SK-N-SH treated with all-trans-retinoic acid at 6 μM for 48 hours (cell line): ENCODE measurements around the gene SPTY2D1.

Experiments
- ATAC-seq: fragments of 200-7000 bp; cut with Tn5 transposase; 3 replicates; pipeline ENCODE4 v1.9.1; 2020; ENCODE audit warnings: mild to moderate bottlenecking, moderate library complexity
- ARNTL ChIP-seq: fragments of 450-650 bp; formaldehyde crosslinking; IDR thresholded peaks from 2 replicates; pipeline ENCODE4 v1.5.0; 2020; ENCODE audit warnings: low read depth, mild to moderate bottlenecking, moderate library complexity, borderline replicate concordance
- BACH2 ChIP-seq: fragments of 250-450 bp; sonication (Bioruptor Pico); IDR thresholded peaks from 2 replicates; pipeline ENCODE4 v1.9.0; 2021; ENCODE audit warnings: mild to moderate bottlenecking, borderline replicate concordance
- CREB5 ChIP-seq: fragments of 250-450 bp; sonication (Bioruptor Pico); IDR thresholded peaks from 2 replicates; pipeline ENCODE4 v1.5.1; 2020; ENCODE audit warnings: low read depth, mild to moderate bottlenecking, moderate library complexity
- CSDC2 ChIP-seq: fragments of 250-450 bp; sonication (Bioruptor Pico); IDR thresholded peaks from 2 replicates; pipeline ENCODE4 v1.5.0; 2020; ENCODE audit warnings: mild to moderate bottlenecking, moderate library complexity
- CSRNP3 ChIP-seq: fragments of 250-450 bp; sonication (Bioruptor Pico); IDR thresholded peaks from 2 replicates; pipeline ENCODE4 v1.5.1; 2021; ENCODE audit warnings: mild to moderate bottlenecking, moderate library complexity
- ESRRG ChIP-seq: fragments of 250-450 bp; sonication (Bioruptor Pico); IDR thresholded peaks from 2 replicates; pipeline ENCODE4 v1.6.1; 2021; ENCODE audit warnings: mild to moderate bottlenecking
- GLIS3 ChIP-seq: fragments of 250-450 bp; sonication (Bioruptor Pico); IDR thresholded peaks from 2 replicates; pipeline ENCODE4 v1.5.0; 2020; ENCODE audit warnings: mild to moderate bottlenecking, moderate library complexity
- ISL1 ChIP-seq: fragments of 250-450 bp; sonication (Bioruptor Pico); IDR thresholded peaks from 2 replicates; pipeline ENCODE4 v2.1.2; 2022; ENCODE audit warnings: mild to moderate bottlenecking, moderate library complexity
- OSR1 ChIP-seq: fragments of 250-450 bp; sonication (Bioruptor Pico); IDR thresholded peaks from 2 replicates; pipeline ENCODE4 v1.8.0; 2022; ENCODE audit warnings: moderate library complexity, mild to moderate bottlenecking, inconsistent platforms
- PATZ1 ChIP-seq: fragments of 250-450 bp; sonication (Bioruptor Pico); IDR thresholded peaks from 2 replicates; pipeline ENCODE4 v1.8.0; 2020; ENCODE audit warnings: mild to moderate bottlenecking, moderate library complexity, borderline replicate concordance
- POU6F1 ChIP-seq: fragments of 250-450 bp; sonication (Bioruptor Pico); IDR thresholded peaks from 2 replicates; pipeline ENCODE4 v1.8.0; 2021; ENCODE audit warnings: low read depth, mild to moderate bottlenecking, moderate library complexity, borderline replicate concordance
- PPARA ChIP-seq: fragments of 250-450 bp; sonication (Bioruptor Pico); IDR thresholded peaks from 2 replicates; pipeline ENCODE4 v1.5.0; 2020; ENCODE audit warnings: mild to moderate bottlenecking, borderline replicate concordance
- TCF4 ChIP-seq: fragments of 250-450 bp; sonication (Bioruptor Pico); IDR thresholded peaks from 2 replicates; pipeline ENCODE4 v1.8.0; 2021; ENCODE audit warnings: mild to moderate bottlenecking, moderate library complexity, borderline replicate concordance
- TOX ChIP-seq: fragments of 250-450 bp; sonication (Bioruptor Pico); IDR thresholded peaks from 2 replicates; pipeline ENCODE4 v1.8.0; 2021; ENCODE audit warnings: mild to moderate bottlenecking, moderate library complexity, borderline replicate concordance
- TSHZ2 ChIP-seq: fragments of 250-450 bp; sonication (Bioruptor Pico); IDR thresholded peaks from 2 replicates; pipeline ENCODE4 v1.5.0; 2020; ENCODE audit warnings: mild to moderate bottlenecking, moderate library complexity
- ZC3H10 ChIP-seq: fragments of 250-450 bp; sonication (Bioruptor Pico); IDR thresholded peaks from 2 replicates; pipeline ENCODE4 v1.5.1; 2021; ENCODE audit warnings: mild to moderate bottlenecking, moderate library complexity
- ZFP30 ChIP-seq: fragments of 450-650 bp; formaldehyde crosslinking; IDR thresholded peaks from 2 replicates; pipeline ENCODE4 v1.5.0; 2022; ENCODE audit warnings: mild to moderate bottlenecking, moderate library complexity
- ZNF565 ChIP-seq: fragments of 450-650 bp; formaldehyde crosslinking; conservative IDR thresholded peaks from 2 replicates; pipeline ENCODE4 v1.5.0; 2020; ENCODE audit warnings: low read depth, mild to moderate bottlenecking, moderate library complexity
- ZNF8 ChIP-seq: fragments of 450-650 bp; formaldehyde crosslinking; IDR thresholded peaks from 2 replicates; pipeline ENCODE4 v1.5.0; 2020; ENCODE audit warnings: mild to moderate bottlenecking, moderate library complexity

Gene SPTY2D1

GRCh38 chr11:18624161-18624560 lies 10.0 kb downstream of the SPTY2D1 start:
- TF ChIP-seq TSHZ2 (CRISPR knock-in tag) (no peak), POU6F1 (CRISPR knock-in tag) (no peak), OSR1 (no peak), ZFP30 (CRISPR knock-in tag) (no peak), ESRRG (CRISPR knock-in tag) (no peak), GLIS3 (CRISPR knock-in tag) (no peak), ZNF565 (CRISPR knock-in tag) (no peak), ISL1 (CRISPR knock-in tag) (no peak), TCF4 (CRISPR knock-in tag) (no peak), ZNF8 (CRISPR knock-in tag) (no peak), PATZ1 (CRISPR knock-in tag) (no peak), BACH2 (CRISPR knock-in tag) (no peak)

GRCh38 chr11:18623707-18624106 lies 10.4 kb downstream of the SPTY2D1 start:
- TF ChIP-seq ZNF8 (CRISPR knock-in tag) (peak; percentile 97), CSRNP3 (no peak), ZFP30 (CRISPR knock-in tag) (no peak)
- no peak for ATAC-seq

More at GRCh38 chr11:18624161-18624560, 10.0 kb downstream of the SPTY2D1 start:
- ATAC-seq: no peak

- peak; percentile 85 for ATAC-seq
- TF ChIP-seq TCF4 (CRISPR knock-in tag) (no peak), CSDC2 (CRISPR knock-in tag) (no peak), ZNF565 (CRISPR knock-in tag) (no peak), TSHZ2 (CRISPR knock-in tag) (no peak), ZC3H10 (no peak), PATZ1 (CRISPR knock-in tag) (no peak), ZNF8 (CRISPR knock-in tag) (no peak), PPARA (CRISPR knock-in tag) (no peak), CSRNP3 (no peak), ISL1 (CRISPR knock-in tag) (no peak; the same call in 1 of the 2 replicates), CREB5 (CRISPR knock-in tag) (no peak), TOX (CRISPR knock-in tag) (no peak), ARNTL (CRISPR knock-in tag) (no peak), ESRRG (CRISPR knock-in tag) (no peak), OSR1 (no peak)
These were observed 15.7 kb downstream of the SPTY2D1 start for GRCh38 chr11:18618342-18619025.
